Nephron progenitor cell (in vitro differentiated cells): Measurements from ENCODE around the gene KRTAP3-2.
A peak's percentile ranks its signal among the peaks of the same experiment; 100 is the strongest.

ENCODE experiments used
- DNase-seq: peaks from one replicate; pipeline ENCODE4 v3.0.0; 2021
- H3K27ac Mint-ChIP-seq: 2 replicates; pipeline ENCODE4 v1.8.0; 2021; ENCODE audit warnings: mild to moderate bottlenecking, moderate library complexity, mixed read lengths
- H3K27me3 Mint-ChIP-seq: 2 replicates; pipeline ENCODE4 v1.8.0; 2021; ENCODE audit warnings: mild to moderate bottlenecking, low read depth, mixed read lengths; ENCODE audit not compliant: poor library complexity
- H3K36me3 Mint-ChIP-seq: 2 replicates; pipeline ENCODE4 v1.8.0; 2021; ENCODE audit warnings: low read depth, mixed read lengths
- H3K4me1 Mint-ChIP-seq: 2 replicates; pipeline ENCODE4 v1.8.0; 2021; ENCODE audit warnings: mixed read lengths
- H3K4me3 Mint-ChIP-seq: 2 replicates; pipeline ENCODE4 v1.8.0; 2021; ENCODE audit warnings: mild to moderate bottlenecking, moderate library complexity, mixed read lengths
- H3K9me3 Mint-ChIP-seq: 2 replicates; pipeline ENCODE4 v1.8.0; 2021; ENCODE audit warnings: mild to moderate bottlenecking, moderate library complexity, mixed read lengths
- CTCF ChIP-seq: fragments of 200-600 bp; sonication (generic); IDR thresholded peaks from 2 replicates; pipeline ENCODE4 v1.5.0; 2021; ENCODE audit warnings: antibody characterized with exemption

KRTAP3-2 gene

GRCh38 chr17:40980117-40980516 is 19.6 kb downstream of the KRTAP3-2 start:
- H3K27ac Mint-ChIP-seq: peak overlapping the region; percentile 41
- H3K36me3 Mint-ChIP-seq: no peaks in the 10 kb centered on the region
- peaks cover 38% of the 10 kb centered on the region for H3K4me1 Mint-ChIP-seq
- no peak overlapping the region for H3K4me3 Mint-ChIP-seq
- no peak for DNase-seq
- H3K9me3 Mint-ChIP-seq: no peaks in the 10 kb centered on the region
- peaks cover 7% of the 10 kb centered on the region for H3K27me3 Mint-ChIP-seq
- no peak for TF ChIP-seq CTCF

- no peak overlapping the region for H3K4me3 Mint-ChIP-seq
- peaks cover 26% of the 10 kb centered on the region for H3K4me1 Mint-ChIP-seq
- H3K27ac Mint-ChIP-seq: no peak overlapping the region
- peaks cover 7% of the 10 kb centered on the region for H3K27me3 Mint-ChIP-seq
- TF ChIP-seq CTCF: no peak
- H3K9me3 Mint-ChIP-seq: no peaks in the 10 kb centered on the region
- no peaks in the 10 kb centered on the region for H3K36me3 Mint-ChIP-seq
- no peak for DNase-seq
Observed at GRCh38 chr17:40978575-40979151, 21.0 kb downstream of the KRTAP3-2 start.

GRCh38 chr17:40975516-40975915 is 24.2 kb downstream of the KRTAP3-2 start:
- no peak for TF ChIP-seq CTCF
- H3K27ac Mint-ChIP-seq: no peak overlapping the region
- DNase-seq: no peak
- no peaks in the 10 kb centered on the region for H3K9me3 Mint-ChIP-seq
- H3K4me1 Mint-ChIP-seq: peaks cover 11% of the 10 kb centered on the region
- H3K36me3 Mint-ChIP-seq: no peaks in the 10 kb centered on the region
- no peak overlapping the region for H3K4me3 Mint-ChIP-seq
- peaks cover 5% of the 10 kb centered on the region for H3K27me3 Mint-ChIP-seq

- Mint-ChIP-seq H3K9me3 (peaks cover 7% of the 10 kb centered on the region), H3K36me3 (no peaks in the 10 kb centered on the region), H3K4me3 (no peak overlapping the region), H3K27ac (no peak overlapping the region), H3K27me3 (peaks cover 5% of the 10 kb centered on the region), H3K4me1 (peaks cover 1% of the 10 kb centered on the region)
- TF ChIP-seq CTCF: no peak
- DNase-seq: no peak
Observed at GRCh38 chr17:40974366-40974765, 25.3 kb downstream of the KRTAP3-2 start.

- Mint-ChIP-seq H3K27me3 (peaks cover 4% of the 10 kb centered on the region), H3K9me3 (peaks cover 12% of the 10 kb centered on the region), H3K4me1 (no peaks in the 10 kb centered on the region), H3K27ac (no peak overlapping the region), H3K4me3 (no peak overlapping the region), H3K36me3 (no peaks in the 10 kb centered on the region)
- TF ChIP-seq CTCF: no peak
- DNase-seq: no peak
Observed at GRCh38 chr17:40967582-40967981, 32.1 kb downstream of the KRTAP3-2 start.

- no peaks in the 10 kb centered on the region for H3K4me1 Mint-ChIP-seq
- H3K36me3 Mint-ChIP-seq: no peaks in the 10 kb centered on the region
- H3K4me3 Mint-ChIP-seq: no peak within 1 kb of the TSS
- no peak for TF ChIP-seq CTCF
- no peak for DNase-seq
- H3K9me3 Mint-ChIP-seq: peaks cover 12% of the 10 kb centered on the region
- no peak within 1 kb of the TSS for H3K27ac Mint-ChIP-seq
- H3K27me3 Mint-ChIP-seq: peaks cover 4% of the 10 kb centered on the region
Observed at GRCh38 chr17:40966848-40967247, 32.9 kb downstream of the KRTAP3-2 start, which contains the start of gene KRT39. Gene KRT39, minus strand, starts transcription at chr17:40966948. Its CDS starts 92 bp downstream, at chr17:40966856.
